Esophagus squamous epithelium (tissue), 5 donors: ENCODE measurements around the gene REEP1. TPM values are rescaled to one million over a fixed set of nuclear protein-coding genes. Genes with fewer than 3 reads are reported as not detected.

Experiments
- DNase-seq: peaks from one replicate; lab custom pipeline; 2025; lab: John Stamatoyannopoulos, UW
- H3K27ac ChIP-seq, 4 donors: fragments of 200-600 bp; sonication (generic); one replicate each; pipeline ENCODE4 v1.5.1; 2016 to 2019; ENCODE audit warnings: mild to moderate bottlenecking in 1 of 4
- H3K27me3 ChIP-seq, 4 donors: fragments of 200-600 bp; sonication (generic); 1 replicate in 3 of 4; 2 replicates in 1 of 4; pipeline versions ENCODE4 v1.5.1 to v1.6.0; 2017 to 2021; ENCODE audit warnings: antibody characterized with exemption in 1 of 4
- H3K36me3 ChIP-seq, 3 donors: fragments of 200-600 bp; sonication (generic); one replicate each; pipeline ENCODE4 v1.5.1; 2016 to 2019
- H3K4me1 ChIP-seq, 3 donors: fragments of 200-600 bp; sonication (generic); one replicate each; pipeline ENCODE4 v1.5.1; 2017 to 2019
- H3K4me3 ChIP-seq, 4 donors: fragments of 200-600 bp; sonication (generic); 1 replicate in 3 of 4; 2 replicates in 1 of 4; pipeline ENCODE4 v1.5.1; 2016 to 2019; ENCODE audit warnings: mild to moderate bottlenecking in 2 of 4, moderate library complexity in 1 of 4
- H3K9me3 ChIP-seq, 3 donors: fragments of 200-600 bp; sonication (generic); one replicate each; pipeline ENCODE4 v1.5.1; 2016 to 2019
- POLR2A ChIP-seq, 4 donors: fragments of 450-650 bp; IDR thresholded peaks; one replicate each; pipeline ENCODE4 v1.6.1; 2017; ENCODE audit warnings: antibody characterized with exemption in 4 of 4, mild to moderate bottlenecking in 4 of 4, moderate library complexity in 3 of 4
- WGBS, 2 donors: methylation state at CpG; one replicate each; pipeline ENCODE4 v1.1.5; 2018; 5-methylcytosine and 5-hydroxymethylcytosine counted together
- intact Hi-C: fragments of 100-400 bp; cut with DNase I; formaldehyde crosslinking; loops from one replicate; pipeline ENCODE4 v1.15.0; 2022
- total RNA-seq, 4 donors: library from RNA; depleted of rRNA; stranded (reverse); fragments of >200 nt; gene quantifications; one replicate each; pipeline ENCODE4 v1.1.0, GENCODE V29; 2016
- TF ChIP-seq, protein P1 (sequence below), 6 experiments: fragments of 450-650 bp in 4 of 6; fragments of 200-600 bp in 2 of 6; sonication (generic) in 2 of 6; IDR thresholded peaks; one replicate each; pipeline ENCODE4 v1.5.1; 2016 to 2019; ENCODE audit warnings: antibody characterized with exemption in 6 of 6, mild to moderate bottlenecking in 4 of 6, moderate library complexity in 4 of 6
- donor health status: DM: yes; HTN: yes; CAD: no.

The REEP1 gene
- total RNA-seq, 4 donors from 2014 or later: 0.83 to 10.3 (median 2.0) TPM

- WGBS, 2 donors: 80 to 81% methylated on average over 5 of the region's 5 CpGs
- TF ChIP-seq, protein P1, sequence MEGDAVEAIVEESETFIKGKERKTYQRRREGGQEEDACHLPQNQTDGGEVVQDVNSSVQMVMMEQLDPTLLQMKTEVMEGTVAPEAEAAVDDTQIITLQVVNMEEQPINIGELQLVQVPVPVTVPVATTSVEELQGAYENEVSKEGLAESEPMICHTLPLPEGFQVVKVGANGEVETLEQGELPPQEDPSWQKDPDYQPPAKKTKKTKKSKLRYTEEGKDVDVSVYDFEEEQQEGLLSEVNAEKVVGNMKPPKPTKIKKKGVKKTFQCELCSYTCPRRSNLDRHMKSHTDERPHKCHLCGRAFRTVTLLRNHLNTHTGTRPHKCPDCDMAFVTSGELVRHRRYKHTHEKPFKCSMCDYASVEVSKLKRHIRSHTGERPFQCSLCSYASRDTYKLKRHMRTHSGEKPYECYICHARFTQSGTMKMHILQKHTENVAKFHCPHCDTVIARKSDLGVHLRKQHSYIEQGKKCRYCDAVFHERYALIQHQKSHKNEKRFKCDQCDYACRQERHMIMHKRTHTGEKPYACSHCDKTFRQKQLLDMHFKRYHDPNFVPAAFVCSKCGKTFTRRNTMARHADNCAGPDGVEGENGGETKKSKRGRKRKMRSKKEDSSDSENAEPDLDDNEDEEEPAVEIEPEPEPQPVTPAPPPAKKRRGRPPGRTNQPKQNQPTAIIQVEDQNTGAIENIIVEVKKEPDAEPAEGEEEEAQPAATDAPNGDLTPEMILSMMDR (IDR thresholded peaks at IDR 0.05): no peak
- no peak for TF ChIP-seq POLR2A (IDR thresholded peaks at IDR 0.05)
- peaks cover 0 to 19% (median 0%) of the 10 kb centered on the region in 3 donors for H3K4me1 ChIP-seq
- no peaks in the 10 kb centered on the region for H3K36me3 ChIP-seq
- H3K27me3 ChIP-seq: no peaks in the 10 kb centered on the region
- no peak overlapping the region for H3K4me3 ChIP-seq
- no peak for DNase-seq
- H3K9me3 ChIP-seq: no peaks in the 10 kb centered on the region
- H3K27ac ChIP-seq: peak overlapping the region in 2 of 4 donors; percentile 20 to 33
- intact Hi-C loops: no loop called here
Measured at GRCh38 chr2:86243950-86244733, 93.3 kb downstream of the REEP1 start.

- H3K4me3 ChIP-seq: no peak overlapping the region
- 61 to 72% methylated on average over 6 of the region's 6 CpGs for WGBS, 2 donors
- DNase-seq: no peak
- no peaks in the 10 kb centered on the region for H3K9me3 ChIP-seq
- H3K27ac ChIP-seq: peak overlapping the region in 1 of 4 donors; percentile 33
- no peak for TF ChIP-seq POLR2A (IDR thresholded peaks at IDR 0.05)
- H3K27me3 ChIP-seq: no peaks in the 10 kb centered on the region
- H3K36me3 ChIP-seq: no peaks in the 10 kb centered on the region
- H3K4me1 ChIP-seq: peaks cover 0 to 14% (median 0%) of the 10 kb centered on the region in 3 donors
- intact Hi-C loops: no loop called here
Measured at GRCh38 chr2:86243272-86243671, 94.2 kb downstream of the REEP1 start.

GRCh38 chr2:86241611-86242010, 95.8 kb downstream of the REEP1 start:
- Histone ChIP-seq H3K4me3 (no peak overlapping the region), H3K27me3 (no peaks in the 10 kb centered on the region), H3K4me1 (peaks cover 0 to 14% (median 0%) of the 10 kb centered on the region in 3 donors), H3K27ac (no peak overlapping the region), H3K9me3 (no peaks in the 10 kb centered on the region), H3K36me3 (no peaks in the 10 kb centered on the region)
- TF ChIP-seq, protein P1 (IDR thresholded peaks at IDR 0.05): no peak
- TF ChIP-seq POLR2A (IDR thresholded peaks at IDR 0.05): no peak
- intact Hi-C loops: no loop called here
- 71 to 72% methylated on average over 5 to 6 of the region's 6 CpGs for WGBS, 2 donors
- DNase-seq: no peak

DNA sequence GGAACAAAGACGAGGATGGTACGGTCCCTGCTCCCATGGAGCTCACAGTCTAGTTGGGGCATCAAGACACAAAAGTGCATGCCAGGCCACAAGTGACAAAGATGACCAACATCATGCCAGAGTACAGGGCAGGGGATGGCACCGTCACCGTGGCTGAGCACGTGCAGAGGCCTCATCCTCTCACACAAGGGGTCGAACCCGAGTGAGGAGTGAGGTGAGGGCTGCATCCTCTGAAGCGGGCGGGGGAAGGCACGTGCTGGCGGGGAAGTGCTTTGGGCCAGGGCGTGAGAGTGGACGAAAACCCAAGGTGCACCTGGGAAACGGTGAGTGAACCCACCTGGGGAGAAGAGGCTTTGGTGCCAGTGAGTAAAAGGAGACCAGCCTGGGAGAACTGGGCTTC, 97.2 kb downstream of the REEP1 start:
- Histone ChIP-seq H3K27ac (no peak overlapping the region), H3K4me3 (no peak overlapping the region), H3K36me3 (no peaks in the 10 kb centered on the region), H3K9me3 (no peaks in the 10 kb centered on the region), H3K4me1 (peaks cover 0 to 14% (median 0%) of the 10 kb centered on the region in 3 donors), H3K27me3 (no peaks in the 10 kb centered on the region)
- TF ChIP-seq, protein P1 (IDR thresholded peaks at IDR 0.05): no peak
- TF ChIP-seq POLR2A (IDR thresholded peaks at IDR 0.05): no peak
- DNase-seq: no peak
- intact Hi-C loops: no loop called here
- 93 to 95% methylated on average over 7 to 12 of the region's 14 CpGs for WGBS, 2 donors

GRCh38 chr2:86239745-86240144, 97.7 kb downstream of the REEP1 start:
- Histone ChIP-seq H3K4me3 (no peak overlapping the region), H3K27ac (no peak overlapping the region), H3K27me3 (no peaks in the 10 kb centered on the region), H3K36me3 (no peaks in the 10 kb centered on the region), H3K9me3 (no peaks in the 10 kb centered on the region), H3K4me1 (peaks cover 0 to 14% (median 0%) of the 10 kb centered on the region in 3 donors)
- TF ChIP-seq POLR2A (IDR thresholded peaks at IDR 0.05): no peak
- TF ChIP-seq, protein P1 (IDR thresholded peaks at IDR 0.05): no peak
- 84 to 88% methylated on average over 3 to 8 of the region's 8 CpGs for WGBS, 2 donors
- intact Hi-C loops: no loop called here
- no peak for DNase-seq
